HFF-Myc (cell line): ENCODE data around the gene RUNDC1.

Experiments
- DNase-seq: peaks from one replicate; pipeline ENCODE4 v3.0.0-alpha.2; 2011; ENCODE audit warnings: low read depth; ENCODE audit errors: extremely low read depth
- H3K4me3 ChIP-seq: replicated peaks from 2 replicates; pipeline ENCODE4 v1.5.1; 2011; ENCODE audit warnings: low read depth, mild to moderate bottlenecking, control low read depth, low read length
- CTCF ChIP-seq: IDR thresholded peaks from 2 replicates; pipeline ENCODE4 v1.5.1; 2012; ENCODE audit warnings: mild to moderate bottlenecking, low read depth, low read length, control low read depth; ENCODE audit errors: missing control alignments

RUNDC1 gene

GRCh38 chr17:42979511-42980273 is 673 bp upstream of the RUNDC1 start, which contains the start of gene PTGES3L:
Gene PTGES3L, minus strand, starts transcription at chr17:42980080. Its CDS starts 27 bp downstream, at chr17:42980053.
- TF ChIP-seq CTCF = no peak
- DNase-seq = no peak

GRCh38 chr17:42980766-42981397 is 517 bp downstream of the RUNDC1 start:
- DNase-seq = no peak
- no peak for TF ChIP-seq CTCF
- H3K4me3 ChIP-seq = peak overlapping the region; percentile 88

More at GRCh38 chr17:42979511-42980273, 673 bp upstream of the RUNDC1 start, which contains the start of gene PTGES3L:
- peak within 1 kb of the TSS; percentile 88 for H3K4me3 ChIP-seq

- no peak for DNase-seq
- H3K4me3 ChIP-seq = no peak overlapping the region
- TF ChIP-seq CTCF = no peak
Observed at GRCh38 chr17:42982266-42982665, 1.9 kb downstream of the RUNDC1 start.

DNA sequence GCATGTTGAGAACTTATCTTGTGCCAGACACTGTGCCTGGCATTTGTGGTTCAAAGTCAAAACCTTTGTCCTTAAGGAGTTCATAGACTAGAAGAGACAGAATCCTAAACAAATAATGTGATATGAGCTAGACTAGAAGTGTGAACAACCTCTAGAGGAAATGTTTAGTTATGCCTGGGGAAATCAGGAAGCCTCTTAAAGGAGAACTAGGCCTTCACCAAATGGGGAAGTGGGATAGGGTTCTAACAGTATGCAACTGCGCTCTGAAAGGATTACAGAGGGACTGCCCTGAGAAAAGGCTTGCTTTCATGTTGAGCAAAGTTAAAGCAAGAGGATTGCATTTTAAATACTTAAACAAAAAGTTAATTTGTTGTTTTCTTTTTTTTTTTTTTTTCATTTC is 4.9 kb downstream of the RUNDC1 start:
- DNase-seq = no peak
- no peak for TF ChIP-seq CTCF
- no peak overlapping the region for H3K4me3 ChIP-seq

GRCh38 chr17:42989141-42989540 is 8.8 kb downstream of the RUNDC1 start:
- H3K4me3 ChIP-seq = no peak overlapping the region
- no peak for DNase-seq
- no peak for TF ChIP-seq CTCF

GRCh38 chr17:42989726-42990652 is 9.6 kb downstream of the RUNDC1 start:
- DNase-seq = no peak
- no peak for TF ChIP-seq CTCF
- H3K4me3 ChIP-seq = no peak overlapping the region
